Measurements from ENCODE around the gene CMC2. TPM values are rescaled to one million over a fixed set of nuclear protein-coding genes. Genes with fewer than 3 reads are reported as not detected.

The CMC2 gene
- total and polyA plus RNA-seq, 2 of the 13 experiments (the other 11 are each of a cell fraction or from before 2014, with no cell fraction given) = 116 to 129 TPM

DNA sequence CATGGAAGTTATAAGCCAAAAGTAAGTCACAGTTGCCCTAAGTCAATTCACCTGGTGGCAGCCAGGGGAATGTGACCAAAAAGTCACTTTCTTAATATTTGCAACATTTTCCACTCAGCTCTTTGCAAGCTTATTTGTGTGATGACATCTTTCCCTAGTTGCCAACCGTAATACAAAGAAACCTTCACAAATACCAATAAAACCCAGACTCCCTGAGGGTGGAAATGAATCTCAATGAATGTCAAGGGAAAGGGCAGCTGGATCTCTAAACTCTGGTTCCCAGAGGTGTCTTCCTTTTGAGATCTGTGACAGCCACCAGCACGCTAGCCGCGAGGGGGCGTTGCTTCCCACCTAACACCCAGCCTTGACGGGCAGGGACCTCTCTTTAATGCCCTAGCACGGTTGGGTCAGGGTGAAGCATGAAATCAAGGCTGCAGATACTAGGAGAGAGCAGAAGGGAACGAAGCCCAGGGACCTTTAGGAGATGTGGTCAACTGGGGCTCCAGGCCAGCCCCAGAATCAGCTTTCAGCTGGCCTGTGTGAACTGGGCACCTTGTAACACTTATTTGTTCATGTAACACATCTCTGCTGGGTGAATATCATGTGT is 82.2 kb downstream of the CMC2 start (continued):
- TF ChIP-seq, protein P1, sequence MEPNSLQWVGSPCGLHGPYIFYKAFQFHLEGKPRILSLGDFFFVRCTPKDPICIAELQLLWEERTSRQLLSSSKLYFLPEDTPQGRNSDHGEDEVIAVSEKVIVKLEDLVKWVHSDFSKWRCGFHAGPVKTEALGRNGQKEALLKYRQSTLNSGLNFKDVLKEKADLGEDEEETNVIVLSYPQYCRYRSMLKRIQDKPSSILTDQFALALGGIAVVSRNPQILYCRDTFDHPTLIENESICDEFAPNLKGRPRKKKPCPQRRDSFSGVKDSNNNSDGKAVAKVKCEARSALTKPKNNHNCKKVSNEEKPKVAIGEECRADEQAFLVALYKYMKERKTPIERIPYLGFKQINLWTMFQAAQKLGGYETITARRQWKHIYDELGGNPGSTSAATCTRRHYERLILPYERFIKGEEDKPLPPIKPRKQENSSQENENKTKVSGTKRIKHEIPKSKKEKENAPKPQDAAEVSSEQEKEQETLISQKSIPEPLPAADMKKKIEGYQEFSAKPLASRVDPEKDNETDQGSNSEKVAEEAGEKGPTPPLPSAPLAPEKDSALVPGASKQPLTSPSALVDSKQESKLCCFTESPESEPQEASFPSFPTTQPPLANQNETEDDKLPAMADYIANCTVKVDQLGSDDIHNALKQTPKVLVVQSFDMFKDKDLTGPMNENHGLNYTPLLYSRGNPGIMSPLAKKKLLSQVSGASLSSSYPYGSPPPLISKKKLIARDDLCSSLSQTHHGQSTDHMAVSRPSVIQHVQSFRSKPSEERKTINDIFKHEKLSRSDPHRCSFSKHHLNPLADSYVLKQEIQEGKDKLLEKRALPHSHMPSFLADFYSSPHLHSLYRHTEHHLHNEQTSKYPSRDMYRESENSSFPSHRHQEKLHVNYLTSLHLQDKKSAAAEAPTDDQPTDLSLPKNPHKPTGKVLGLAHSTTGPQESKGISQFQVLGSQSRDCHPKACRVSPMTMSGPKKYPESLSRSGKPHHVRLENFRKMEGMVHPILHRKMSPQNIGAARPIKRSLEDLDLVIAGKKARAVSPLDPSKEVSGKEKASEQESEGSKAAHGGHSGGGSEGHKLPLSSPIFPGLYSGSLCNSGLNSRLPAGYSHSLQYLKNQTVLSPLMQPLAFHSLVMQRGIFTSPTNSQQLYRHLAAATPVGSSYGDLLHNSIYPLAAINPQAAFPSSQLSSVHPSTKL (CRISPR knock-in tag; IDR thresholded peaks at IDR 0.05) = 0 out of 2 replicates have a peak, but pooled peaks have one; percentile 25
- no peak for TF ChIP-seq TERF1 (CRISPR knock-in tag; IDR thresholded peaks at IDR 0.05)
- no peak for TF ChIP-seq REL (CRISPR knock-in tag; conservative IDR thresholded peaks at IDR 0.05)
- TF ChIP-seq, protein P2, sequence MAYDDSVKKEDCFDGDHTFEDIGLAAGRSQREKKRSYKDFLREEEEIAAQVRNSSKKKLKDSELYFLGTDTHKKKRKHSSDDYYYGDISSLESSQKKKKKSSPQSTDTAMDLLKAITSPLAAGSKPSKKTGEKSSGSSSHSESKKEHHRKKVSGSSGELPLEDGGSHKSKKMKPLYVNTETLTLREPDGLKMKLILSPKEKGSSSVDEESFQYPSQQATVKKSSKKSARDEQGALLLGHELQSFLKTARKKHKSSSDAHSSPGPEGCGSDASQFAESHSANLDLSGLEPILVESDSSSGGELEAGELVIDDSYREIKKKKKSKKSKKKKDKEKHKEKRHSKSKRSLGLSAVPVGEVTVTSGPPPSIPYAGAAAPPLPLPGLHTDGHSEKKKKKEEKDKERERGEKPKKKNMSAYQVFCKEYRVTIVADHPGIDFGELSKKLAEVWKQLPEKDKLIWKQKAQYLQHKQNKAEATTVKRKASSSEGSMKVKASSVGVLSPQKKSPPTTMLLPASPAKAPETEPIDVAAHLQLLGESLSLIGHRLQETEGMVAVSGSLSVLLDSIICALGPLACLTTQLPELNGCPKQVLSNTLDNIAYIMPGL (CRISPR knock-in tag; IDR thresholded peaks at IDR 0.05; ENCODE audit: borderline replicate concordance in 1 of 2, low read depth in 1 of 2) = peak; percentile 55 to 67; a peak in 3 of 4 replicates
- TF ChIP-seq SMC3 (IDR thresholded peaks at IDR 0.05; ENCODE audit: low read length) = peak; percentile 66
- 0 out of 2 replicates have a peak, but pooled peaks have one; percentile 16 for TF ChIP-seq SMAD3 (CRISPR knock-in tag; IDR thresholded peaks at IDR 0.05)
- TF ChIP-seq ZNF296 (CRISPR knock-in tag; conservative IDR thresholded peaks at IDR 0.05) = no peak
- peak; percentile 35; the same call in 1 of the 2 replicates for TF ChIP-seq SALL1 (CRISPR knock-in tag; IDR thresholded peaks at IDR 0.05)
- TF ChIP-seq ZMYM4 (CRISPR knock-in tag; IDR thresholded peaks at IDR 0.05) = peak; percentile 28; the same call in 1 of the 2 replicates
- TF ChIP-seq KAT2B (IDR thresholded peaks at IDR 0.05; ENCODE audit: borderline replicate concordance, low read depth, low read length) = no peak
- TF ChIP-seq MIXL1 (CRISPR knock-in tag; IDR thresholded peaks at IDR 0.05) = 0 out of 2 replicates have a peak, but pooled peaks have one; percentile 18
- TF ChIP-seq HDAC2 (CRISPR knock-in tag; IDR thresholded peaks at IDR 0.05) = 0 out of 2 replicates have a peak, but pooled peaks have one; percentile 31
- no peak for TF ChIP-seq ZC3H4 (CRISPR knock-in tag; IDR thresholded peaks at IDR 0.05; ENCODE audit: borderline replicate concordance)
- TF ChIP-seq RARG (CRISPR knock-in tag; IDR thresholded peaks at IDR 0.05; ENCODE audit: low read depth) = 0 out of 2 replicates have a peak, but pooled peaks have one; percentile 53
- TF ChIP-seq NCOA1 (CRISPR knock-in tag; IDR thresholded peaks at IDR 0.05) = no peak
- TF ChIP-seq STAG1 (CRISPR knock-in tag; IDR thresholded peaks at IDR 0.05) = peak; percentile 87
- TF ChIP-seq, protein P3, sequence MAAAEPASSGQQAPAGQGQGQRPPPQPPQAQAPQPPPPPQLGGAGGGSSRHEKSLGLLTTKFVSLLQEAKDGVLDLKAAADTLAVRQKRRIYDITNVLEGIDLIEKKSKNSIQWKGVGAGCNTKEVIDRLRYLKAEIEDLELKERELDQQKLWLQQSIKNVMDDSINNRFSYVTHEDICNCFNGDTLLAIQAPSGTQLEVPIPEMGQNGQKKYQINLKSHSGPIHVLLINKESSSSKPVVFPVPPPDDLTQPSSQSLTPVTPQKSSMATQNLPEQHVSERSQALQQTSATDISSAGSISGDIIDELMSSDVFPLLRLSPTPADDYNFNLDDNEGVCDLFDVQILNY (CRISPR knock-in tag; conservative IDR thresholded peaks at IDR 0.05) = 0 out of 2 replicates have a peak, but pooled peaks have one; percentile 19
- no peak for TF ChIP-seq ZNF562 (CRISPR knock-in tag; IDR thresholded peaks at IDR 0.05; ENCODE audit: borderline replicate concordance)
- TF ChIP-seq ATF7-NPFF (CRISPR knock-in tag; IDR thresholded peaks at IDR 0.05; ENCODE audit: low read depth) = no peak
- no peak for TF ChIP-seq ZBTB43 (CRISPR knock-in tag; conservative IDR thresholded peaks at IDR 0.05)
- no peak for TF ChIP-seq SAP130 (CRISPR knock-in tag; IDR thresholded peaks at IDR 0.05; ENCODE audit: low read depth)
